ENCODE results near the gene LRP6.
A peak's percentile ranks its signal among the peaks of the same experiment; 100 is the strongest.

LRP6 gene

GRCh38 chr12:12281134-12281533, 14.3 kb upstream of the LRP6 start:
- no peak overlapping the region for H3K9ac ChIP-seq (ENCODE audit: low read depth, low read length, poor library complexity)
- H2BK120ac ChIP-seq (ENCODE audit: low read depth, low read length), result no peak overlapping the region
- no peak overlapping the region for H3K4ac ChIP-seq (ENCODE audit: low read length)
- no peak overlapping the region for H2BK5ac ChIP-seq (ENCODE audit: low read length)
- H4K91ac ChIP-seq (ENCODE audit: low read depth, low read length, poor library complexity), result no peak overlapping the region
- peak overlapping the region; percentile 71 for H3K18ac ChIP-seq (ENCODE audit: low read length)
- no peak overlapping the region for H3K14ac ChIP-seq (ENCODE audit: low read length)
- no peaks in the 10 kb centered on the region for H3K9me3 ChIP-seq (replicated peaks in 1 of 2; ENCODE audit: control insufficient read depth in 2 of 2, insufficient read depth in 1 of 2, low read depth in 1 of 2, low read length in 2 of 2)
- no peaks in the 10 kb centered on the region for H3K27me3 ChIP-seq (ENCODE audit: control insufficient read depth in 3 of 3, insufficient read depth in 3 of 3, low read depth in 1 of 3, low read length in 3 of 3)
- H3K27ac ChIP-seq (replicated peaks; ENCODE audit: low read length), result no peak overlapping the region
- no peak for DNase-seq (ENCODE audit: low spot score)
- H2BK15ac ChIP-seq (ENCODE audit: low read length), result no peak overlapping the region
- no peak overlapping the region for H3K4me3 ChIP-seq (ENCODE audit: low read length in 2 of 2)
- H4K8ac ChIP-seq (ENCODE audit: low read depth, low read length), result no peak overlapping the region
- H3K23ac ChIP-seq (ENCODE audit: low read depth, low read length, poor library complexity), result no peak overlapping the region
- no peaks in the 10 kb centered on the region for H3K36me3 ChIP-seq (replicated peaks in 1 of 2; ENCODE audit: control insufficient read depth in 2 of 2, insufficient read depth in 2 of 2, low read length in 2 of 2)
- H3K4me2 ChIP-seq (ENCODE audit: insufficient read depth, low read length, poor library complexity, severe bottlenecking), result no peak overlapping the region
- WGBS, 2 donors (ENCODE audit: extremely low coverage in 2 of 2, insufficient read length in 2 of 2, insufficient replicate concordance in 1 of 2), result no CpG with 5 or more reads among the region's 1 CpG
- H3K79me1 ChIP-seq (ENCODE audit: low read depth, low read length), result no peaks in the 10 kb centered on the region
- H3K4me1 ChIP-seq (ENCODE audit: control insufficient read depth in 2 of 2, insufficient read depth in 1 of 2, low read depth in 1 of 2, low read length in 2 of 2), result peaks cover 0 to 8% of the 10 kb centered on the region in 2 donors
- H2BK12ac ChIP-seq (ENCODE audit: low read length), result no peak overlapping the region
- no peak overlapping the region for H2AFZ ChIP-seq (ENCODE audit: low read length)
- H2AK5ac ChIP-seq (ENCODE audit: low read depth, low read length), result no peak overlapping the region

- Histone ChIP-seq H3K79me1 (ENCODE audit: low read depth, low read length) (no peaks in the 10 kb centered on the region), H3K36me3 (replicated peaks in 1 of 2; ENCODE audit: control insufficient read depth in 2 of 2, insufficient read depth in 2 of 2, low read length in 2 of 2) (no peaks in the 10 kb centered on the region), H3K9me3 (replicated peaks in 1 of 2; ENCODE audit: control insufficient read depth in 2 of 2, insufficient read depth in 1 of 2, low read depth in 1 of 2, low read length in 2 of 2) (no peaks in the 10 kb centered on the region), H3K18ac (ENCODE audit: low read length) (no peak overlapping the region), H3K4me3 (ENCODE audit: low read length in 2 of 2) (no peak overlapping the region), H2AK5ac (ENCODE audit: low read depth, low read length) (no peak overlapping the region), H3K4ac (ENCODE audit: low read length) (no peak overlapping the region), H3K23ac (ENCODE audit: low read depth, low read length, poor library complexity) (no peak overlapping the region), H3K27me3 (ENCODE audit: control insufficient read depth in 3 of 3, insufficient read depth in 3 of 3, low read depth in 1 of 3, low read length in 3 of 3) (no peaks in the 10 kb centered on the region), H3K4me2 (ENCODE audit: insufficient read depth, low read length, poor library complexity, severe bottlenecking) (no peak overlapping the region), H4K8ac (ENCODE audit: low read depth, low read length) (no peak overlapping the region), H2BK120ac (ENCODE audit: low read depth, low read length) (no peak overlapping the region), H3K14ac (ENCODE audit: low read length) (no peak overlapping the region), H3K27ac (replicated peaks; ENCODE audit: low read length) (no peak overlapping the region), H4K91ac (ENCODE audit: low read depth, low read length, poor library complexity) (no peak overlapping the region), H2BK5ac (ENCODE audit: low read length) (no peak overlapping the region), H3K9ac (ENCODE audit: low read depth, low read length, poor library complexity) (no peak overlapping the region), H3K4me1 (ENCODE audit: control insufficient read depth in 2 of 2, insufficient read depth in 1 of 2, low read depth in 1 of 2, low read length in 2 of 2) (peaks cover 0 to 8% of the 10 kb centered on the region in 2 donors), H2BK15ac (ENCODE audit: low read length) (no peak overlapping the region), H2AFZ (ENCODE audit: low read length) (no peak overlapping the region), H2BK12ac (ENCODE audit: low read length) (no peak overlapping the region)
- no CpG with 5 or more reads among the region's 4 CpGs for WGBS, 2 donors (ENCODE audit: extremely low coverage in 2 of 2, insufficient read length in 2 of 2, insufficient replicate concordance in 1 of 2)
- no peak for DNase-seq (ENCODE audit: low spot score)
These were observed 12.1 kb upstream of the LRP6 start for GRCh38 chr12:12278899-12279298.

DNA sequence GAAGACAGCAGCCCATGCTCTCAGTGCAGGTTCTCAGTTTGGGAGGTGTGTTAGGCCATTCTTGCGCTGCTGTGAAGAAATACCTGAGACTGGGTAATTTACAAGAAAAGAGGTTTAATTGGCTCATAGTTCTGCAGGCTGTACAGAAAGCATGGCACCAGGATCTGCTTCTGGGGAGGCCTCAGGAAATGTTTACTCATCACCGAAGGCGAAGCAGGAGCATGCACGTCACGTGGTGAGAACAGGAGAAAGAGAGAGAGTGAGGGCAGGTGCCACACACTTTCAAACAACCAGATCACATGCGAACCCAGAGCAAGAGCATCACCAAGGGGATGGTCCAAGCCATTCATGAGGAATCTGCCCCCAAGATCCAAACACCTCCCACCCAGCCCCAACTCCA, 9.0 kb upstream of the LRP6 start:
- H2AK5ac ChIP-seq (ENCODE audit: low read depth, low read length), result peak overlapping the region; percentile 56
- H3K4me2 ChIP-seq (ENCODE audit: insufficient read depth, low read length, poor library complexity, severe bottlenecking), result no peak overlapping the region
- H2BK12ac ChIP-seq (ENCODE audit: low read length), result no peak overlapping the region
- H3K23ac ChIP-seq (ENCODE audit: low read depth, low read length, poor library complexity), result no peak overlapping the region
- H3K18ac ChIP-seq (ENCODE audit: low read length), result no peak overlapping the region
- no CpG with 5 or more reads among the region's 6 CpGs for WGBS, 2 donors (ENCODE audit: extremely low coverage in 2 of 2, insufficient read length in 2 of 2, insufficient replicate concordance in 1 of 2)
- no peaks in the 10 kb centered on the region for H3K36me3 ChIP-seq (replicated peaks in 1 of 2; ENCODE audit: control insufficient read depth in 2 of 2, insufficient read depth in 2 of 2, low read length in 2 of 2)
- H3K14ac ChIP-seq (ENCODE audit: low read length), result no peak overlapping the region
- no peaks in the 10 kb centered on the region for H3K27me3 ChIP-seq (ENCODE audit: control insufficient read depth in 3 of 3, insufficient read depth in 3 of 3, low read depth in 1 of 3, low read length in 3 of 3)
- H2AFZ ChIP-seq (ENCODE audit: low read length), result no peak overlapping the region
- H3K9me3 ChIP-seq (replicated peaks in 1 of 2; ENCODE audit: control insufficient read depth in 2 of 2, insufficient read depth in 1 of 2, low read depth in 1 of 2, low read length in 2 of 2), result no peaks in the 10 kb centered on the region
- H2BK15ac ChIP-seq (ENCODE audit: low read length), result no peak overlapping the region
- H3K9ac ChIP-seq (ENCODE audit: low read depth, low read length, poor library complexity), result no peak overlapping the region
- H3K4ac ChIP-seq (ENCODE audit: low read length), result no peak overlapping the region
- no peak overlapping the region for H4K91ac ChIP-seq (ENCODE audit: low read depth, low read length, poor library complexity)
- H4K8ac ChIP-seq (ENCODE audit: low read depth, low read length), result no peak overlapping the region
- DNase-seq (ENCODE audit: low spot score), result no peak
- no peaks in the 10 kb centered on the region for H3K79me1 ChIP-seq (ENCODE audit: low read depth, low read length)
- no peak overlapping the region for H2BK5ac ChIP-seq (ENCODE audit: low read length)
- H3K4me3 ChIP-seq (ENCODE audit: low read length in 2 of 2), result no peak overlapping the region
- peaks cover 0 to 2% of the 10 kb centered on the region in 2 donors for H3K4me1 ChIP-seq (ENCODE audit: control insufficient read depth in 2 of 2, insufficient read depth in 1 of 2, low read depth in 1 of 2, low read length in 2 of 2)
- no peak overlapping the region for H2BK120ac ChIP-seq (ENCODE audit: low read depth, low read length)
- H3K27ac ChIP-seq (replicated peaks; ENCODE audit: low read length), result no peak overlapping the region

GRCh38 chr12:12273291-12273957, 6.6 kb upstream of the LRP6 start:
- WGBS, 2 donors (ENCODE audit: extremely low coverage in 2 of 2, insufficient read length in 2 of 2, insufficient replicate concordance in 1 of 2), result no CpG with 5 or more reads among the region's 4 CpGs
- no peaks in the 10 kb centered on the region for H3K9me3 ChIP-seq (replicated peaks in 1 of 2; ENCODE audit: control insufficient read depth in 2 of 2, insufficient read depth in 1 of 2, low read depth in 1 of 2, low read length in 2 of 2)
- no peak for DNase-seq (ENCODE audit: low spot score)
- no peak overlapping the region for H2BK15ac ChIP-seq (ENCODE audit: low read length)
- H3K4ac ChIP-seq (ENCODE audit: low read length), result no peak overlapping the region
- H3K79me1 ChIP-seq (ENCODE audit: low read depth, low read length), result no peaks in the 10 kb centered on the region
- no peaks in the 10 kb centered on the region for H3K27me3 ChIP-seq (ENCODE audit: control insufficient read depth in 3 of 3, insufficient read depth in 3 of 3, low read depth in 1 of 3, low read length in 3 of 3)
- H3K4me2 ChIP-seq (ENCODE audit: insufficient read depth, low read length, poor library complexity, severe bottlenecking), result no peak overlapping the region
- no peak overlapping the region for H2AK5ac ChIP-seq (ENCODE audit: low read depth, low read length)
- no peak overlapping the region for H3K9ac ChIP-seq (ENCODE audit: low read depth, low read length, poor library complexity)
- H4K8ac ChIP-seq (ENCODE audit: low read depth, low read length), result no peak overlapping the region
- H3K18ac ChIP-seq (ENCODE audit: low read length), result no peak overlapping the region
- no peak overlapping the region for H2BK5ac ChIP-seq (ENCODE audit: low read length)
- H2BK12ac ChIP-seq (ENCODE audit: low read length), result no peak overlapping the region
- no peak overlapping the region for H3K27ac ChIP-seq (replicated peaks; ENCODE audit: low read length)
- peaks cover 0 to 2% of the 10 kb centered on the region in 2 donors for H3K4me1 ChIP-seq (ENCODE audit: control insufficient read depth in 2 of 2, insufficient read depth in 1 of 2, low read depth in 1 of 2, low read length in 2 of 2)
- H3K14ac ChIP-seq (ENCODE audit: low read length), result no peak overlapping the region
- H2BK120ac ChIP-seq (ENCODE audit: low read depth, low read length), result no peak overlapping the region
- no peak overlapping the region for H3K4me3 ChIP-seq (ENCODE audit: low read length in 2 of 2)
- peak overlapping the region; percentile 13 for H2AFZ ChIP-seq (ENCODE audit: low read length)
- H4K91ac ChIP-seq (ENCODE audit: low read depth, low read length, poor library complexity), result no peak overlapping the region
- H3K36me3 ChIP-seq (replicated peaks in 1 of 2; ENCODE audit: control insufficient read depth in 2 of 2, insufficient read depth in 2 of 2, low read length in 2 of 2), result no peaks in the 10 kb centered on the region
- no peak overlapping the region for H3K23ac ChIP-seq (ENCODE audit: low read depth, low read length, poor library complexity)

Data from neuronal stem cell (in vitro differentiated cells).